AG04449 (cell line): Measurements from ENCODE around the gene RBP5.

Experiments
- CTCF ChIA-PET: fragments of 350-600 bp; formaldehyde crosslinking; extraction: SDS; loops from one replicate; lab custom pipeline; 2021; ENCODE audit warnings: antibody characterized with exemption; lab: Yijun Ruan, JAX
- POLR2A ChIA-PET: fragments of 400-600, 350-600 bp; formaldehyde crosslinking; extraction: SDS; loops from one replicate; lab custom pipeline; 2020; ENCODE audit warnings: antibody characterized with exemption, inconsistent platforms; lab: Yijun Ruan, JAX
- DNase-seq: peaks from one replicate; pipeline ENCODE4 v3.0.0-alpha.2; 2010; ENCODE audit warnings: low read depth, low spot score
- H3K4me3 ChIP-seq: 2 replicates; pipeline ENCODE4 v1.5.1; 2011; ENCODE audit warnings: low read depth, mild to moderate bottlenecking, control low read depth, low read length
- TF ChIP-seq, protein P1 (sequence below): IDR thresholded peaks from one replicate; pipeline ENCODE4 v1.5.1; 2011; ENCODE audit warnings: mild to moderate bottlenecking, moderate library complexity, low read length, control low read depth, inconsistent platforms; ENCODE audit not compliant: insufficient read depth; ENCODE audit errors: missing control alignments

The RBP5 gene

DNA sequence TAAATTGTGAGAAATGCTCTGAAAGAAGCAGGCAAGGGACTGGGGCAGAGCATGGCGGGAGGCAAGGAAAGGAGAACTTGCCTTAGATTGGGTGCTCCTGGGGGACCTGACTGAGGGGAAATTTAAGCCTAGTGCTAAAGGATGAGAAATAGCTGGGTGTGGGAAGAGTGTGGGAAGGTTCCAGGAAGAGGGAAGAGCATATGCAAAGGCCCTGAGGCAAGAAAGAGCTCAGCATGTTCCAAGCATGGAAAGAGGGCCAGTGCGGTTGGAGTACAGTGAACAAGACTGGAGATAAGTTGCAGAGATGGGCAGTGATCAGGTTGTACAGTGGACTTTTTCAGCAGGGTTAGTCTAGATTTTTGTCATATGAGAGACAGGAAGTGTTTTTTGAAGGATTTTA lies 10.5 kb upstream of the RBP5 start:
- DNase-seq = no peak
- TF ChIP-seq, protein P1, sequence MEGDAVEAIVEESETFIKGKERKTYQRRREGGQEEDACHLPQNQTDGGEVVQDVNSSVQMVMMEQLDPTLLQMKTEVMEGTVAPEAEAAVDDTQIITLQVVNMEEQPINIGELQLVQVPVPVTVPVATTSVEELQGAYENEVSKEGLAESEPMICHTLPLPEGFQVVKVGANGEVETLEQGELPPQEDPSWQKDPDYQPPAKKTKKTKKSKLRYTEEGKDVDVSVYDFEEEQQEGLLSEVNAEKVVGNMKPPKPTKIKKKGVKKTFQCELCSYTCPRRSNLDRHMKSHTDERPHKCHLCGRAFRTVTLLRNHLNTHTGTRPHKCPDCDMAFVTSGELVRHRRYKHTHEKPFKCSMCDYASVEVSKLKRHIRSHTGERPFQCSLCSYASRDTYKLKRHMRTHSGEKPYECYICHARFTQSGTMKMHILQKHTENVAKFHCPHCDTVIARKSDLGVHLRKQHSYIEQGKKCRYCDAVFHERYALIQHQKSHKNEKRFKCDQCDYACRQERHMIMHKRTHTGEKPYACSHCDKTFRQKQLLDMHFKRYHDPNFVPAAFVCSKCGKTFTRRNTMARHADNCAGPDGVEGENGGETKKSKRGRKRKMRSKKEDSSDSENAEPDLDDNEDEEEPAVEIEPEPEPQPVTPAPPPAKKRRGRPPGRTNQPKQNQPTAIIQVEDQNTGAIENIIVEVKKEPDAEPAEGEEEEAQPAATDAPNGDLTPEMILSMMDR = no peak
- ChIA-PET CTCF (interaction anchor here (0.9 to 8.2 kb wide), 4 partner anchors 24 to 322 kb away, joined by 3 to 100 read pairs (median 6); partner anchors contain the start of gene PEX5), POLR2A (no interaction called here)
- no peak overlapping the region for H3K4me3 ChIP-seq

DNA sequence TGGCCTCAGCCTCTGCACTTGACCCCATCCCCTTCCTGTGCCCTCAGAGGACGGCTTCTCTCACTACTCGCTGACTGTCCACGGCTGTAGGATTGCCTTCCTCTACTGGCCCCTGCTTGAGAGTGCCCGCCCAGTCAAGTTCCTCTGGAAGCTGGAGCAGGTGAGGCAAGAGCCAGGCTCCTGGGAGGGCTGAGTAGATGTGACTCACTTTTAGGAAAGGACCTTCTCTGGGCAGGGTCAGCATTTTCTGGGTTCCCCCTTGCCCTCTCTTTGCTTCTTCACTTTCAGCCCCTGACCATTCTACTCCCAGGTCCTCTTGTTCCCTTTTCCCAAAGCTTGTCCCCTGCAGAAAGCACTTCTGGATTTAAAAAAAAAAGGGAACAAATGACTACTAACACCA lies 9.2 kb upstream of the RBP5 start:
- CTCF ChIA-PET = interaction anchor here (0.7 to 1.0 kb wide), 3 partner anchors 10 to 120 kb away, joined by 3 to 4 read pairs (median 3); partner anchors contain the start of gene LPCAT3
- POLR2A ChIA-PET = no interaction called here
- TF ChIP-seq, protein P1 = no peak

DNA sequence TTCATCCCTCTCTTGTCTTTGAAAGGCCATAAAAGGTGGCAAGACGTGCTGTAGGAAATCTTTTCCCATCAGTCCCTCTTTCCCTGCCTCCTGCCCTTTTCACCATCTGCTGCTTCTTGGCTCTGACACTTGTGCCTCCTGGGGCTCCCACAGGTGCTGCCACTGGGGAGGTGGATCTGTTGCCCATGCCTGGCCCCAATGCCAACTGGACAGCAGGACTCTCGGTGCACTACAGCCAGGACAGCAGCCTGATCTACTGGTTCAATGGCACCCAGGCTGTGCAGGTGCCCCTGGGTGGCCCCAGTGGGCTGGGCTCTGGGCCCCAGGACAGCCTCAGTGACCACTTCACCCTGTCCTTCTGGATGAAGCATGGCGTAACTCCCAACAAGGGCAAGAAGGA lies 8.0 kb upstream of the RBP5 start:
- no peak overlapping the region for H3K4me3 ChIP-seq
- TF ChIP-seq, protein P1 = no peak
- POLR2A ChIA-PET = no interaction called here
- DNase-seq = no peak
- CTCF ChIA-PET = interaction anchor here (1.0 to 3.0 kb wide), 2 partner anchors 7 to 18 kb away, joined by 3 to 23 read pairs; no protein-coding TSS in a partner anchor

More for the DNA sequence above, 9.2 kb upstream of the RBP5 start:
- DNase-seq = no peak
- no peak overlapping the region for H3K4me3 ChIP-seq

DNA sequence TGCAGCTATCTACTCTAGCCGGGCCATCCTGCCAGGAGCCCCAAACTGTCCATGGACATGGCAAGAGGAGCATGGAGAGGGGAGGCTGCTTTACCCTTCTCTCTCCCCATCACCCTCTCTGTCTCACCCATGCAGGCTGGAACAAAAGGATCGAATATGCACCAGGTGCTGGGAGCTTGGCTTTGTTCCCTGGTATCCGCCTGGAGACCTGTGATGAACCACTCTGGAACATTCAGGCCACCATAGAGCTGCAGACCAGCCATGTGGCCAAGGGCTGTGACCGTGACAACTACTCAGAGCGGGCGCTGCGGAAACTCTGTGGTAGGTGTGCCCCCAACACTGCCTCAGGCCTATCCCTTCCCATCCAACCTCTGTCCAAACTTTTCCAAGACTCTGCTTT lies 7.4 kb upstream of the RBP5 start:
- DNase-seq = no peak
- CTCF ChIA-PET = interaction anchor here (0.8 to 3.0 kb wide), 4 partner anchors 8 to 52 kb away, joined by 3 to 23 read pairs (median 4); no protein-coding TSS in a partner anchor
- TF ChIP-seq, protein P1 = no peak
- POLR2A ChIA-PET = no interaction called here
- H3K4me3 ChIP-seq = no peak overlapping the region

DNA sequence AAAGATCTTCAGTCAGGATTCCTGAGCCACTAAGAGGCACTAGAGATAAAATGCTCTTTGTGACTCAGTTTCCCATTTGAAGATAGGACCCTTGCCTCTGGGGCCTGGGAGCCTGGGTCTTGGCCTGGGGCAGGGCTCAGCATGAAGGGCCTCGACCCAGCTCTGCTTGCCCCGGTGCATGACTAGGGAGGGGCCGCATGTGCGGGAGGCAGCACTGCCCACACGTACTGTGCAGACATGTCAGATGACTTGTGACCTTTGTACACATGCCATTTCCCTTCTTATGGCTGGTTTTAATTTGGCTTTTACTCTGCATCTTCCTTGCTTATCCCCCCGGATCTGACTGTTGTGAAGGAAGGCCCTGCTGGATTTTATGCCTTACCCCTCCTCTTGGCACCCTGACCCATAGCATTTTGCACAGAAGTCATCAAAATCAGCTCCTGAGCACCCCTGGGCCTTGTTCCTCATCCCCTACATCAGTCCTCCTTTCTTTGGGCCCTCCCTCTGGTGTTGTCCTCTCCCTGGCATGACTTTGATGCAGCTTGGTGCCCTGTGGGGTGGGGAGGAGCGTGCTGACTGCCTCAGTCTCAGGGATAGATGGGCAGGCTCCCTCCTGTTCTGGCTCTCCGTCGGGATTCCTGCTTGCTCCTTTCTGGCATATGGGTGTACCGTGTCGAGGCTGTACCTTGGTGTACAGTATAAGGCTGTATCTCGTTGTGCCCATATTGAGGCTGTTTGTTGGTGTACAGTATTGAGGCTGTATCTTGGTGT lies 5.9 kb upstream of the RBP5 start:
- ChIA-PET POLR2A (no interaction called here), CTCF (interaction anchor here (1.3 to 3.0 kb wide), 3 partner anchors 9 to 25 kb away, joined by 5 to 23 read pairs (median 5); partner anchors contain the start of gene C1RL)
- H3K4me3 ChIP-seq = no peak overlapping the region

DNA sequence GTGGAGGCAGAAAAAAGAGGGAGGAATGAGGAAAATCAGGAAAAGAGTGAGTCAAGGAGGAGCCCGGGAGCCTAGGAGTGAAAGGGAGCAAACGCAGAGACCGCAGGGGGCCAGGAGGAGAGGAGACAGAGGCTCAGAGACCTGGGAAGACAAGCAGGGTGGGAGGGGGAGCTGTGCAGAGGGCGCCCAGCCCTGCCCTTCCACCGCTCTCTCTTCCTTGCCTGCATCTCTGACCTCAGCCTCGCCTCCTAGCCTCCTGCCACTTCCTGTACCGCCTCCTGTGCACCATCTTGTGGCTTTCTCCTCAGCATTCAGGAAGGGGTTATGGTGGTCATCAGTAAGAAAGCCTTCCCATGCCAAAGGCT lies 2.8 kb upstream of the RBP5 start:
- POLR2A ChIA-PET = no interaction called here
- no peak for DNase-seq
- TF ChIP-seq, protein P1 = no peak
- CTCF ChIA-PET = interaction anchor here (5.0 kb wide), 1 partner anchor 12 kb away, joined by 44 read pairs; no protein-coding TSS in a partner anchor
- H3K4me3 ChIP-seq = peak overlapping the region; percentile 81

More for the DNA sequence above, 5.9 kb upstream of the RBP5 start:
- TF ChIP-seq, protein P1 = no peak
- DNase-seq = no peak
